ENCODE measurements around the gene TTC33. TPM values are rescaled to one million over a fixed set of nuclear protein-coding genes. Genes with fewer than 3 reads are reported as not detected.

The TTC33 gene
- total and polyA plus RNA-seq, 2 donors (not counting 1 experiment from before 2014, with no cell fraction given) = 2.1 to 15.8 TPM

GRCh38 chr5:40799258-40799657 is 43.5 kb upstream of the TTC33 start:
- ATAC-seq (ENCODE audit: low read depth) (no peak), DNase-seq (no peak)
- POLR2A ChIA-PET = interaction anchor here (0.6 to 1.5 kb wide), 2 partner anchors 32 to 61 kb away, joined by 3 to 4 read pairs; no protein-coding TSS in a partner anchor
- peaks cover 38% of the 10 kb centered on the region for H3K79me2 ChIP-seq (ENCODE audit: control insufficient read depth, insufficient read depth, low read length)
- TF ChIP-seq EZH2 (IDR thresholded peaks at IDR 0.05; ENCODE audit: borderline replicate concordance, insufficient read depth, low read depth, low read length, poor library complexity, severe bottlenecking) = no peak
- no peak for TF ChIP-seq CTCF (IDR thresholded peaks at IDR 0.05)
- H3K4me2 ChIP-seq (replicated peaks; ENCODE audit: low read depth, low read length, poor library complexity, severe bottlenecking) = peak overlapping the region; percentile 96
- no peaks in the 10 kb centered on the region for H3K9me3 Mint-ChIP-seq (ENCODE audit: insufficient read depth)
- no peak overlapping the region for H3K27ac Mint-ChIP-seq
- intact Hi-C loops (cut with micrococcal nuclease) = no loop called here
- no peaks in the 10 kb centered on the region for H3K27me3 Mint-ChIP-seq
- H3K27ac ChIP-seq (ENCODE audit: low read length in 2 of 2) = peak overlapping the region in 1 of 2 donors; percentile 94
- H3K9me3 ChIP-seq (ENCODE audit: control extremely low read depth in 1 of 3, control insufficient read depth in 2 of 3, insufficient read depth in 1 of 3, low read length in 2 of 3) = no peaks in the 10 kb centered on the region
- peaks cover 22% of the 10 kb centered on the region for H4K20me1 ChIP-seq (ENCODE audit: control insufficient read depth, insufficient read depth, low read length, poor library complexity, severe bottlenecking)
- peak overlapping the region; percentile 82 for H3K4me3 Mint-ChIP-seq
- CTCF ChIA-PET = interaction anchor here (1.0 to 1.1 kb wide), 3 partner anchors 34 to 1220 kb away, joined by 3 to 6 read pairs (median 4); partner anchors contain the start of gene RPL37
- H3K27me3 ChIP-seq (replicated peaks in 1 of 4; ENCODE audit: control extremely low read depth in 1 of 4, control insufficient read depth in 3 of 4, insufficient read depth in 4 of 4, low read length in 3 of 4) = no peaks in the 10 kb centered on the region
- H3K36me3 ChIP-seq (replicated peaks in 1 of 2; ENCODE audit: control extremely low read depth in 1 of 2, control insufficient read depth in 1 of 2, extremely low read depth in 1 of 2, insufficient read depth in 2 of 2, low read length in 1 of 2) = peaks cover 1 to 3% of the 10 kb centered on the region in 2 experiments
- H3K4me3 ChIP-seq (ENCODE audit: control extremely low read depth in 1 of 5, extremely low read depth in 1 of 5, insufficient read depth in 1 of 5, low read depth in 2 of 5, low read length in 4 of 5) = peak overlapping the region in 1 of 5 experiments; percentile 82
- no CpG with 5 or more reads among the region's 1 CpG for WGBS (ENCODE audit: insufficient coverage)
- H3K4me1 ChIP-seq (ENCODE audit: control insufficient read depth in 2 of 2, insufficient read depth in 2 of 2, low read length in 2 of 2) = peaks cover 15 to 23% of the 10 kb centered on the region in 2 donors
- H3K4me1 Mint-ChIP-seq = peaks cover 31% of the 10 kb centered on the region
- H3K9ac ChIP-seq (ENCODE audit: low read length) = no peak overlapping the region
- peak overlapping the region; percentile 89 for H2AFZ ChIP-seq (ENCODE audit: insufficient read depth, low read depth, low read length, poor library complexity, severe bottlenecking)

GRCh38 chr5:40798801-40799210 is 43.0 kb upstream of the TTC33 start:
- Histone ChIP-seq H3K4me1 (ENCODE audit: control insufficient read depth in 2 of 2, insufficient read depth in 2 of 2, low read length in 2 of 2) (peaks cover 15 to 23% of the 10 kb centered on the region in 2 donors), H3K27ac (ENCODE audit: low read length in 2 of 2) (peak overlapping the region; percentile 87 to 94), H3K27me3 (replicated peaks in 1 of 4; ENCODE audit: control extremely low read depth in 1 of 4, control insufficient read depth in 3 of 4, insufficient read depth in 4 of 4, low read length in 3 of 4) (no peaks in the 10 kb centered on the region), H3K36me3 (replicated peaks in 1 of 2; ENCODE audit: control extremely low read depth in 1 of 2, control insufficient read depth in 1 of 2, extremely low read depth in 1 of 2, insufficient read depth in 2 of 2, low read length in 1 of 2) (peaks cover 1 to 3% of the 10 kb centered on the region in 2 experiments), H3K9me3 (ENCODE audit: control extremely low read depth in 1 of 3, control insufficient read depth in 2 of 3, insufficient read depth in 1 of 3, low read length in 2 of 3) (no peaks in the 10 kb centered on the region), H3K4me3 (ENCODE audit: control extremely low read depth in 1 of 5, extremely low read depth in 1 of 5, insufficient read depth in 1 of 5, low read depth in 2 of 5, low read length in 4 of 5) (peak overlapping the region; percentile 68 to 98 (median 82)), H3K79me2 (ENCODE audit: control insufficient read depth, insufficient read depth, low read length) (peaks cover 42% of the 10 kb centered on the region), H3K9ac (ENCODE audit: low read length) (peak overlapping the region; percentile 90), H2AFZ (ENCODE audit: insufficient read depth, low read depth, low read length, poor library complexity, severe bottlenecking) (peak overlapping the region; percentile 89), H4K20me1 (ENCODE audit: control insufficient read depth, insufficient read depth, low read length, poor library complexity, severe bottlenecking) (peaks cover 22% of the 10 kb centered on the region), H3K4me2 (replicated peaks; ENCODE audit: low read depth, low read length, poor library complexity, severe bottlenecking) (peak overlapping the region; percentile 96)
- no peaks in the 10 kb centered on the region for H3K27me3 Mint-ChIP-seq
- no peak for DNase-seq
- POLR2A ChIA-PET = interaction anchor here (0.6 to 1.5 kb wide), 6 partner anchors 32 to 60 kb away, joined by 3 to 5 read pairs (median 4); partner anchors contain the start of gene RPL37
- H3K4me1 Mint-ChIP-seq = peaks cover 35% of the 10 kb centered on the region
- peak overlapping the region; percentile 94 for H3K27ac Mint-ChIP-seq
- CTCF ChIA-PET = interaction anchor here (1.0 to 1.1 kb wide), 3 partner anchors 35 to 1220 kb away, joined by 3 to 6 read pairs (median 4); partner anchors contain the start of gene RPL37
- intact Hi-C loops (cut with micrococcal nuclease) = loop anchor here (1.0 kb wide), 4 partner anchors 36 to 1725 kb away; partner anchors contain the start of genes FBXO4, RICTOR, RPL37 and TTC33
- no peaks in the 10 kb centered on the region for H3K9me3 Mint-ChIP-seq (ENCODE audit: insufficient read depth)
- 0% methylated on average over 3 of the region's 7 CpGs for WGBS (ENCODE audit: insufficient coverage)
- no peak for ATAC-seq (ENCODE audit: low read depth)
- peak overlapping the region; percentile 82 for H3K4me3 Mint-ChIP-seq
- no peak for TF ChIP-seq CTCF (IDR thresholded peaks at IDR 0.05)
- no peak for TF ChIP-seq EZH2 (IDR thresholded peaks at IDR 0.05; ENCODE audit: borderline replicate concordance, insufficient read depth, low read depth, low read length, poor library complexity, severe bottlenecking)
